ENCODE results near the gene MYL10.

MYL10 gene

DNA sequence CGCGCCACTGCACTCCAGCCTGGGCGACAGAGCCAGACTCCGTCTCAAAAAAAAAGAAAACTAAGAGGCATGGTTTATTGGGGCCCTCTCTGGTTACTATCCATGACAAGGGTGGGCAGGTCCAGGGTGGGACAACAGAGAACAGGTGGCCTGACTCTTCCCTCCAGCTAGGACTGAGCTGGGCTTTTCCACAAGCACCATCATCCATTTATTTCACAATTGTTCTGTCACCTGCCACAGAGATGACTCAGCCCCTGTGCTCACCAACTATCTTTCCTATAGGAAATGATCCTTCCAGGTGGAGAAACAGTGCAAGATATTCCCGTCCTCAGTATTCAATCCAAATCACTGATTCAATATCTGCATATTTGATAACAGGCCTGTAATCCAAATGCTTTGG, 44.9 kb upstream of the MYL10 start:
- no peak for DNase-seq (ENCODE audit: low read depth)
- TF ChIP-seq, protein P1, sequence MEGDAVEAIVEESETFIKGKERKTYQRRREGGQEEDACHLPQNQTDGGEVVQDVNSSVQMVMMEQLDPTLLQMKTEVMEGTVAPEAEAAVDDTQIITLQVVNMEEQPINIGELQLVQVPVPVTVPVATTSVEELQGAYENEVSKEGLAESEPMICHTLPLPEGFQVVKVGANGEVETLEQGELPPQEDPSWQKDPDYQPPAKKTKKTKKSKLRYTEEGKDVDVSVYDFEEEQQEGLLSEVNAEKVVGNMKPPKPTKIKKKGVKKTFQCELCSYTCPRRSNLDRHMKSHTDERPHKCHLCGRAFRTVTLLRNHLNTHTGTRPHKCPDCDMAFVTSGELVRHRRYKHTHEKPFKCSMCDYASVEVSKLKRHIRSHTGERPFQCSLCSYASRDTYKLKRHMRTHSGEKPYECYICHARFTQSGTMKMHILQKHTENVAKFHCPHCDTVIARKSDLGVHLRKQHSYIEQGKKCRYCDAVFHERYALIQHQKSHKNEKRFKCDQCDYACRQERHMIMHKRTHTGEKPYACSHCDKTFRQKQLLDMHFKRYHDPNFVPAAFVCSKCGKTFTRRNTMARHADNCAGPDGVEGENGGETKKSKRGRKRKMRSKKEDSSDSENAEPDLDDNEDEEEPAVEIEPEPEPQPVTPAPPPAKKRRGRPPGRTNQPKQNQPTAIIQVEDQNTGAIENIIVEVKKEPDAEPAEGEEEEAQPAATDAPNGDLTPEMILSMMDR (conservative IDR thresholded peaks at IDR 0.05; ENCODE audit: low read length) = no peak
- H3K4me3 ChIP-seq (ENCODE audit: low read length) = no peak overlapping the region

DNA sequence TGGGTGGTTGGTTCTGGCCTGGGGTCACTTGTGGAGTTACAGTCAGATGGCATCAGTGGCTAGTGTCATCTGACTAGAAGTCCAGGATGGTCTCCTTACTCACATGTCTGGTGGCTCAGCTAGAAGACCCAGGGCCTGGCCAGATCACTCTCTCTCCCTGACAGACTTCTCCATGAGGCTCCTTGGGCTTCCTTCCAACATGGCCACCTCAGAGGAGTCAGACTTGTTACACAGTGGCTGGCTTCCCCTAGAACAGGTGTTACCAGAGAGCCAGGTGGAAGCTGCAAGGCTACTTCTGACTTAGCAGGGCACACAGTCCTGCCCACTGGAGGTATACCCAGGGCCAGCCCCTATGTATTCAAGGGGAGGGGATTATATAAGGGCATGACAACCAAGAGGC, 44.2 kb upstream of the MYL10 start:
- no peak for DNase-seq (ENCODE audit: low read depth)
- H3K4me3 ChIP-seq (ENCODE audit: low read length) = no peak overlapping the region
- TF ChIP-seq, protein P1 (conservative IDR thresholded peaks at IDR 0.05; ENCODE audit: low read length) = no peak

DNA sequence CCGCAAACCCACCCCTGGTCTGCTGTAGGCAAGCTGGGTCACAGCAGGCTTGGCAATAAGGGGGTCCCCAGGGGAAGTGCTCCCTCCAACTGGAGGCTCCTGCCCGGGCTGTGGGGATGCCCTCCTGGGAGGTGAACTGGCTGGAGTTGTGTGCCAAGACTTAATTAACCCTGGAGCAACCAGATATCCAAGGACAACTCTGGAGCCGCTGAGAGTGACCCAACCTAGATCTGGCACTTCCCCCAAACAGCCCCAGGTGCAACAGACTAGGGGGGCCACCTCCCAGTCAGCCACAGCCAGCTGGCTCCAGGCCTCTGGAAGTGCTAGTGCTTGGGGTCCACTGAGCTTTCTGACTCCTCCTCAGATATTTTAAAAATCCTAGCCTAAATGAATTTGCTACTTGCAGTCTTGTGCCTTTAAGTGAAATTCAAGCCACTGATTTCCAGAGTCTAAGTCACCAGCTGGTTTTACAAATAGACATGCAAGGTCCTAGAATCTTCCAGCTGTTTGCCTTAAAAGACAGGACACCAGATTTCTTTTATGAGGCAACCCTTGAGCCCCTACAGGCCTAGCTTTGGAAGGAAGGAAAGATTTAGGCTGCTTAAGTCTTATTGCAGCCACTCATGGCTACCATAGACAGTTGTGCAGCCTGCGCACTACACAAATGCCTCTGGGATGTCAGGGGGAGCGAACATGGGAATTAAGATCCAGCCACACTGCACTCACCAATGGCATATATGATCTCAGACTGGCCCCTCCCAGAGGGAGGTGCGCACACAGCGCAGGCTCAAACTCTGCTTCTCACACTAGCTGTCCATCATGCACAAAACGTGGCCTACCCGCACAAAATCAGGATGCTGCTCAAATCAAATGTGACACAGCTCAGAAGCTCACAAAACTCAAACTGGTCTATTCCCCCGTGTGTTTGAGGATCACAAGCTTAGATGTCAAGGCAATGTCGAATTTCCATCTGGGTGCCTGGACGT, 42.6 kb upstream of the MYL10 start:
- TF ChIP-seq, protein P1 (conservative IDR thresholded peaks at IDR 0.05; ENCODE audit: low read length) = no peak
- H3K4me3 ChIP-seq (ENCODE audit: low read length) = no peak overlapping the region
- DNase-seq (ENCODE audit: low read depth) = peak; percentile 9

DNA sequence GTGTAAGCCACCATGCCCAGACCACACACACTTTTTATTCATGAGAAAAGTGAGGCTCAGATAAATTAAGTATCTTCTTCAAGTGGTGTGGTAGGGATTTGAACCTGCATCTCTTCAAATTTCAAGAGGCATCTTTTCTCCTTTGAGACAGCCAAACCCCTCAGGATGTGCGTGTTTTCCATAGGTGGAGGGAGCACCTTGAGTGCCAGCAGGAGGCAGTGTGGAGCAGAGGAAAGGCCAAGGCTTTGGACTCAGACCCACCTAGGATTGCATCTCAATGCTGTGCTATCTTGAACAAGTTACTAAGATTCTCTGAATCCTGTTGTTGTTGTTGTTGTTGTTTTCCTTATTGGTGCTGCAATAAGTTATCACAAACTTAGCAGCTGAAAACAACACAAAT, 40.2 kb upstream of the MYL10 start:
- TF ChIP-seq, protein P1 (conservative IDR thresholded peaks at IDR 0.05; ENCODE audit: low read length) = peak; percentile 32
- DNase-seq (ENCODE audit: low read depth) = no peak
- H3K4me3 ChIP-seq (ENCODE audit: low read length) = no peak overlapping the region

DNA sequence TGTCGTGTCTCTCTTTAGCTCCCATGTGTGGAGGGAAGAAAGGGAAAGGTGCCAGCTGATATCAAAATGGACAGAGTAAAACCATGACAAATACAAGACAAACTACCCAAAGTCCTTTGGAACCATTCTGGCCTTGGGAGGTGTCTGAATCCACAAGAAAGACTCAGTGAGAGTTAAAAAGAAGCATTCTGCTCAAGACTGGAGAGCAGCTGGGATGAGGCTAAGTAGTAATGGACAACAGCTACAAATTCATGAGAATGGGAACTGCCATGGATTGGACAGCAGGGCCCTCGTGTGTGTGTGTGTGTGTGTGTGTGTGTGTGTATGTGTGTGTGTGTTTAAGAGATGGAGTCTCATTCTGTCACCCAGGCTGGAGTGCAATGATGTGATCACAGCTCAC, 39.6 kb upstream of the MYL10 start:
- no peak overlapping the region for H3K4me3 ChIP-seq (ENCODE audit: low read length)
- TF ChIP-seq, protein P1 (conservative IDR thresholded peaks at IDR 0.05; ENCODE audit: low read length) = no peak
- DNase-seq (ENCODE audit: low read depth) = no peak

DNA sequence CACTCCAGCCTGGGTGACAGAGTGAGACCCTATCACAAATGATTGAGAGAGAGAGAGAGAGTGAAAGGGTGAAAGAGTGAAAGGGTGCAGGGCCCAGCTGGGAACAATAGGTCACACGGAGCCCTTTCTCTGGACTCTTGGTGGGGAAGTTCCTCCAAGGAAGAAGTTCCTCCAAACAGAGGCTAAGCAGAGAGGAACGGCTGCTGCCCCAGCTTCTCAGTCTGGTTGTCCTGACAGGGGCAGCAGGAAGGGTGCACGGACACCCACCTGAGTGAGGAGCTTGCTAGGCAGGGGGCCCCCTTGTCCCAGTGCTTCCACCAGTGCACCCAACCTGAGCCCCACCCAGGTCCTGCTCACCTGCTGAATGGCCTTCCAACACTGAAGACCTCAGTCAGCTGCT, 38.8 kb upstream of the MYL10 start:
- TF ChIP-seq, protein P1 (conservative IDR thresholded peaks at IDR 0.05; ENCODE audit: low read length) = no peak
- DNase-seq (ENCODE audit: low read depth) = no peak
- H3K4me3 ChIP-seq (ENCODE audit: low read length) = no peak overlapping the region

DNA sequence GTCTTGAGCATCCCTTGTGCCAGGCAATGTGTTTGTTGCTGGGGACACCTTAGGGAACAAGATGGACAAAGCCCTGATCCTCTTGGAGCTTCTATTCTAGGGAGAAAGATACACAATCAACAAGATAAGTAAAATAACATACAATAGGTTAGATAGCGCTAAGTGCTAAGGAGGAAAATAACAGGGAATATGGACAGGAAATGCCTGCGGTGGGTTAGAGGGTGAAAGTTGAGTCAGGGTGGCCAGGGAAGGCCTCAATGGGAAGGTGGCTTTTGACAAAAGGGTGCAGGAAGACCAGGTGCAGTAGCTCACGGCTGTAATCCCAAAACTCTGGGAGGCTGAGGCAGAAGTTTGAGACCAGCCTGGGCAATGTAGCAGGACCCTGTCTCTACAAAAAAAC, 38.3 kb upstream of the MYL10 start:
- DNase-seq (ENCODE audit: low read depth) = no peak
- TF ChIP-seq, protein P1 (conservative IDR thresholded peaks at IDR 0.05; ENCODE audit: low read length) = no peak

More for the DNA sequence above, 38.3 kb upstream of the MYL10 start:
- no peak overlapping the region for H3K4me3 ChIP-seq (ENCODE audit: low read length)
